Spleen (tissue), 7 donors: ENCODE results near the gene ATF6B.
"Not testable (repeated sequence)": the region's sequence is repeated elsewhere in the genome, so short reads cannot be mapped to it uniquely, and the experiment has no call there.

ENCODE experiments used
- CTCF ChIP-seq, 11 experiments: fragments of 200-600 bp in 7 of 11; fragments of 450-650 bp in 4 of 11; sonication (generic) in 4 of 11; IDR thresholded peaks in 8 of 11; conservative IDR thresholded peaks in 3 of 11; 1 replicate in 7 of 11; 2 replicates in 4 of 11; pipeline versions ENCODE4 v1.4.0 to v1.8.0; 2016 to 2021; ENCODE audit warnings: antibody characterized with exemption in 11 of 11, inconsistent platforms in 4 of 11, mild to moderate bottlenecking in 1 of 11
- POLR2A ChIP-seq, 3 donors: fragments of 450-650 bp; IDR thresholded peaks; one replicate each; pipeline ENCODE4 v1.5.1; 2017; ENCODE audit warnings: antibody characterized with exemption in 3 of 3, mild to moderate bottlenecking in 1 of 3
- POLR2AphosphoS5 ChIP-seq, 3 donors: sonication (generic); formaldehyde crosslinking; IDR thresholded peaks; one replicate each; pipeline ENCODE4 v1.5.1; 2017; ENCODE audit warnings: antibody characterized with exemption in 3 of 3
- donor health status: DM: no; HTN: no; CAD: no; lungs with moderate emphysema.
- donor health status: DM: no; HTN: no; CAD: no.
- donor health status: DM: no; HTN: no; CAD: no.

GRCh38 chr6:32067521-32067920 lies 60.5 kb downstream of the ATF6B start:
- TF ChIP-seq CTCF (IDR thresholded peaks at IDR 0.05 in 8 of 11, conservative IDR thresholded peaks at IDR 0.05 in 3 of 11); POLR2AphosphoS5 (IDR thresholded peaks at IDR 0.05); POLR2A (IDR thresholded peaks at IDR 0.05): not testable (repeated sequence)
